ENCODE data around the gene VMP1.

DNA sequence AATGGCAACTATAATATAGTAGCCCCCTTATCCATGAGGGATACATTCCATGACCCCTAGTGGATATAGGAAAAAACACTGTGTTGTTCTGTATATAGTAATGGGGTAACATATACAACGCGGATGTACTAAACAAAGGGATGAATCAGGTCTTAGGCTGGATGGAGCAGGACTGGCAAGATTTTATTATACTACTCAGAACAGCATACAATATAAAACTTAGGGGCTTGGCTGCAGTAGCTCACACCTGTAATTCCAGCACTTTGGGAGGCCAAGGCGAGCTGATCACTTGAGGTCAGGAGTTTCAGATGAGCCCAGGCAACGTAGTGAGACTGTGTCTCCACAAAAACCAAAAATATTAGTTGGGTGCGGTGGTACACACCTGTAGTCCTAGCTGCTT lies 26.8 kb downstream of the VMP1 start:
- TF ChIP-seq, protein P1, sequence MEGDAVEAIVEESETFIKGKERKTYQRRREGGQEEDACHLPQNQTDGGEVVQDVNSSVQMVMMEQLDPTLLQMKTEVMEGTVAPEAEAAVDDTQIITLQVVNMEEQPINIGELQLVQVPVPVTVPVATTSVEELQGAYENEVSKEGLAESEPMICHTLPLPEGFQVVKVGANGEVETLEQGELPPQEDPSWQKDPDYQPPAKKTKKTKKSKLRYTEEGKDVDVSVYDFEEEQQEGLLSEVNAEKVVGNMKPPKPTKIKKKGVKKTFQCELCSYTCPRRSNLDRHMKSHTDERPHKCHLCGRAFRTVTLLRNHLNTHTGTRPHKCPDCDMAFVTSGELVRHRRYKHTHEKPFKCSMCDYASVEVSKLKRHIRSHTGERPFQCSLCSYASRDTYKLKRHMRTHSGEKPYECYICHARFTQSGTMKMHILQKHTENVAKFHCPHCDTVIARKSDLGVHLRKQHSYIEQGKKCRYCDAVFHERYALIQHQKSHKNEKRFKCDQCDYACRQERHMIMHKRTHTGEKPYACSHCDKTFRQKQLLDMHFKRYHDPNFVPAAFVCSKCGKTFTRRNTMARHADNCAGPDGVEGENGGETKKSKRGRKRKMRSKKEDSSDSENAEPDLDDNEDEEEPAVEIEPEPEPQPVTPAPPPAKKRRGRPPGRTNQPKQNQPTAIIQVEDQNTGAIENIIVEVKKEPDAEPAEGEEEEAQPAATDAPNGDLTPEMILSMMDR (conservative IDR thresholded peaks at IDR 0.05): no peak
- no peak for TF ChIP-seq ZFX (IDR thresholded peaks at IDR 0.05)
